HFF-Myc (cell line): ENCODE data around the gene SMLR1.

ENCODE experiments used
- DNase-seq: peaks from one replicate; pipeline ENCODE4 v3.0.0-alpha.2; 2011; ENCODE audit warnings: low read depth; ENCODE audit errors: extremely low read depth
- H3K4me3 ChIP-seq: replicated peaks from 2 replicates; pipeline ENCODE4 v1.5.1; 2011; ENCODE audit warnings: low read depth, mild to moderate bottlenecking, control low read depth, low read length
- TF ChIP-seq, protein P1 (sequence below): IDR thresholded peaks from 2 replicates; pipeline ENCODE4 v1.5.1; 2012; ENCODE audit warnings: mild to moderate bottlenecking, low read depth, low read length, control low read depth; ENCODE audit errors: missing control alignments

SMLR1 gene

GRCh38 chr6:130825772-130826441, 1.3 kb upstream of the SMLR1 start:
- TF ChIP-seq, protein P1, sequence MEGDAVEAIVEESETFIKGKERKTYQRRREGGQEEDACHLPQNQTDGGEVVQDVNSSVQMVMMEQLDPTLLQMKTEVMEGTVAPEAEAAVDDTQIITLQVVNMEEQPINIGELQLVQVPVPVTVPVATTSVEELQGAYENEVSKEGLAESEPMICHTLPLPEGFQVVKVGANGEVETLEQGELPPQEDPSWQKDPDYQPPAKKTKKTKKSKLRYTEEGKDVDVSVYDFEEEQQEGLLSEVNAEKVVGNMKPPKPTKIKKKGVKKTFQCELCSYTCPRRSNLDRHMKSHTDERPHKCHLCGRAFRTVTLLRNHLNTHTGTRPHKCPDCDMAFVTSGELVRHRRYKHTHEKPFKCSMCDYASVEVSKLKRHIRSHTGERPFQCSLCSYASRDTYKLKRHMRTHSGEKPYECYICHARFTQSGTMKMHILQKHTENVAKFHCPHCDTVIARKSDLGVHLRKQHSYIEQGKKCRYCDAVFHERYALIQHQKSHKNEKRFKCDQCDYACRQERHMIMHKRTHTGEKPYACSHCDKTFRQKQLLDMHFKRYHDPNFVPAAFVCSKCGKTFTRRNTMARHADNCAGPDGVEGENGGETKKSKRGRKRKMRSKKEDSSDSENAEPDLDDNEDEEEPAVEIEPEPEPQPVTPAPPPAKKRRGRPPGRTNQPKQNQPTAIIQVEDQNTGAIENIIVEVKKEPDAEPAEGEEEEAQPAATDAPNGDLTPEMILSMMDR = no peak
- DNase-seq = no peak
- no peak overlapping the region for H3K4me3 ChIP-seq

GRCh38 chr6:130826442-130827246, 562 bp upstream of the SMLR1 start:
- no peak overlapping the region for H3K4me3 ChIP-seq
- DNase-seq = no peak
- TF ChIP-seq, protein P1 = no peak

DNA sequence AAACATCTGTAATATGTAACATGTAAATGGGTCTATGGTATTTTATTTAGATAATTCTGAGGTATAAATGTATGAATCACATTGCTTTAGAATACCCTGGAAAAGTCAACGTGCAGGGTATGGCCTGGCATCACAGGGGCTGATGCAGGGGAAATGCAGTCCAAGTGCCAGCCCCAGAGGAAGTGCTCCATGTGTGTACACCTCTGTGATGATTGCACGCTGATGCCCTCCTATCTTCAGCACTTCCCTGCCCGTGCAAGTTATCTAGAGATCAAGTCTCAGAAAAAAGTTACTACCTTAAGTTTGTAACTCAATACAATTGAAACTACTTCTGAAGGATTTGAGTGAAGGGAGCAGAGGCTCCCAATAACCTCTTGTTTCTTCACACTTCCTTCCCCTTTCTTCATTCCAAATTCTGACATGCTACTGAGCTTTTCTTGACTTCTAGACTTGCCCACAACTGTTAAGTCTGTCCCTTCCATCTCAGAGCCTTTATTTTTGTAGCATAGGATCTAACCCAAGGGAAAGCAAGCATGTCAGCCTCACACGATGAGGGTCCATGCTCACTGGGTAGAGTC, 2.2 kb downstream of the SMLR1 start:
- TF ChIP-seq, protein P1 = no peak
- no peak for DNase-seq
- no peak overlapping the region for H3K4me3 ChIP-seq

- no peak overlapping the region for H3K4me3 ChIP-seq
- TF ChIP-seq, protein P1 = no peak
- DNase-seq = no peak
Measured at GRCh38 chr6:130831607-130832006, 4.4 kb downstream of the SMLR1 start.

GRCh38 chr6:130833569-130833968, 6.4 kb downstream of the SMLR1 start:
- DNase-seq = no peak

DNA sequence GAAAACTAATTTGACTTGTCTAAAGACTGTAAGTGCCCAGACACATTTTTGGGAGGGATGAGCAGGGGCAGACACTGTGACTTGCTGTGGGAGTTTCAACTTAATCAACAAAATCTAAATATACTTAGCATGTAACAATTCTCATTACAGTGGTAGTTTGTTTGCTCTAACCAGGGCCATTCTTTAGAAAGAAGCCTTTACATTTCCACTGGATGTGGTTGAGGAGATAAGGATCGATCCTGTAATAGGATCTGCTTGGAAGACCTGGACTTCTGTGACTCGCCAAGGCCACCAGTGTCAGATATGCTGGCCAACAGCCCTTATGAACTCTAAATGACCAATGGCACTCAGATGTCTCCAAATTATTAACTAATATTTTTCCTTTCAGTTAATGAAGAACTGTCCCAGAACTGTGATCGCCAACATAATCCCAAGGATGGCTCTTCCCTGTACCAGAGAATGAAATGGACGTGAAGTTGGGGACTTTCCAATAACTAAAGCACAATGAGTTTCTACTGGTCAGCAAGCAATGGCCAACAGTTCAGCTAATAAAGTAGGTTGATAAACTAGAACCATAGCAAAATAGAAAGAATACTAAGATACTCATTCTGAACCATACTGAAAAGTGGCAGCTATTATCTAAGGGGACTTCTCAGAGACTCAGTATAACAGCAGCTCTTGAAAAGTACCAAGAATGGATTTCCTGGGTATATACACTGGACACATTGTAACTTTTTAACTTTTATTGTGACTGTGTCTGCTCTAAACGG, 7.5 kb downstream of the SMLR1 start:
- no peak for DNase-seq
- no peak overlapping the region for H3K4me3 ChIP-seq
- TF ChIP-seq, protein P1 = no peak

More at GRCh38 chr6:130833569-130833968, 6.4 kb downstream of the SMLR1 start:
- H3K4me3 ChIP-seq = no peak overlapping the region
- TF ChIP-seq, protein P1 = no peak
